ENCODE measurements around the gene AK4. TPM values are rescaled to one million over a fixed set of nuclear protein-coding genes. Genes with fewer than 3 reads are reported as not detected.

The AK4 gene
- total RNA-seq, 1 experiment from 2014 or later: 180 TPM

- ATAC-seq (no peak), DNase-seq (ENCODE audit: low spot score) (no peak)
- Mint-ChIP-seq H3K4me1 (peaks cover 82% of the 10 kb centered on the region), H3K27ac (peak overlapping the region; percentile 33; the same call in 1 of the 2 replicates), H3K27me3 (ENCODE audit: low read depth) (no peaks in the 10 kb centered on the region), H3K9me3 (no peaks in the 10 kb centered on the region), H3K4me3 (no peak overlapping the region), H3K36me3 (no peaks in the 10 kb centered on the region)
- TF ChIP-seq E2F4 (CRISPR knock-in tag; IDR thresholded peaks at IDR 0.05; ENCODE audit: borderline replicate concordance, low read depth) (no peak), E2F5 (CRISPR knock-in tag; IDR thresholded peaks at IDR 0.05) (no peak), ATF3 (CRISPR knock-in tag; conservative IDR thresholded peaks at IDR 0.05) (no peak), CREM (CRISPR knock-in tag; IDR thresholded peaks at IDR 0.05) (no peak), ZNF396 (CRISPR knock-in tag; IDR thresholded peaks at IDR 0.05; ENCODE audit: borderline replicate concordance) (no peak), ZNF425 (CRISPR knock-in tag; conservative IDR thresholded peaks at IDR 0.05) (no peak), CREB1 (CRISPR knock-in tag; IDR thresholded peaks at IDR 0.05) (no peak), FOXP4 (CRISPR knock-in tag; IDR thresholded peaks at IDR 0.05) (no peak), PRDM15 (CRISPR knock-in tag; IDR thresholded peaks at IDR 0.05) (no peak), ARID4B (CRISPR knock-in tag; IDR thresholded peaks at IDR 0.05; ENCODE audit: borderline replicate concordance) (no peak), ELF4 (CRISPR knock-in tag; IDR thresholded peaks at IDR 0.05; ENCODE audit: low read depth) (no peak), HMGXB4 (CRISPR knock-in tag; IDR thresholded peaks at IDR 0.05) (no peak), PRRX2 (CRISPR knock-in tag; IDR thresholded peaks at IDR 0.05) (no peak), HMGA2 (CRISPR knock-in tag; IDR thresholded peaks at IDR 0.05) (no peak), SMAD3 (CRISPR knock-in tag; IDR thresholded peaks at IDR 0.05; ENCODE audit: borderline replicate concordance) (no peak), ZNF263 (CRISPR knock-in tag; IDR thresholded peaks at IDR 0.05; ENCODE audit: low read depth) (no peak), E2F1 (CRISPR knock-in tag; IDR thresholded peaks at IDR 0.05) (no peak)
- POLR2A ChIA-PET: no interaction called here
- CTCF ChIA-PET: interaction anchor here (0.6 kb wide), 1 partner anchor 11 kb away, joined by 6 read pairs; no protein-coding TSS in a partner anchor
These were observed 31.1 kb downstream of the AK4 start for GRCh38 chr1:65179148-65179547.
